Measurements from ENCODE around the gene LIPH.
A peak's percentile ranks its signal among the peaks of the same experiment; 100 is the strongest.

The LIPH gene

DNA sequence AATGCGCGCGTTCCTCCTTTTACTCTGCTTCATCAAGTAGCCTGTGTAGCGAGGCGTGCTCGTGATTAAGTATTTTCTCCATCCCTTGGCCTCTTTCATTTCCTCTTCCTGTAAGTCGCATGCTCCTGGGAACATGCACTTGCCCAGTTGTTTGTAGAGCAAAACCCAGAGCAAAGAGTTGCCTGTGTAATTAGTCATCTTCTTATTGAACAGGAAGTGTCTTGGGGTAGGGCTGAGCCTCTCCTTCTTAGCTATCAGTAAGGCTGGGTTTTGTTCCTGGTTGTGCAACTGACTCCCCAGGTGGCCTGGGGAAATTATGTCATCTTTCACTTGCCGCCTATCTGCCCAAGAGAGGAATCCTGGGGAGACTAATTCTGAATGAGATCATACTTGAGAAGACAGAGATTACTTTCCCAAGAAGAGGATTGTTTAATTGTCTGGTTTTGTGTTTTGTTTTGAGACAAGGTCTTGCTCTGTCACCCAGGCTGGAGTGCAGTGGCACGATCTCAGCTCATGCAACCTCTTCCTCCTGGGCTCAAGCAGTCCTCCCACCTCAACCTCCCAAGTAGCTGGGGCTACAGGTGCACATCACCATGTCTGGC lies 14.9 kb downstream of the LIPH start:
- peak; percentile 96 for DNase-seq

DNA sequence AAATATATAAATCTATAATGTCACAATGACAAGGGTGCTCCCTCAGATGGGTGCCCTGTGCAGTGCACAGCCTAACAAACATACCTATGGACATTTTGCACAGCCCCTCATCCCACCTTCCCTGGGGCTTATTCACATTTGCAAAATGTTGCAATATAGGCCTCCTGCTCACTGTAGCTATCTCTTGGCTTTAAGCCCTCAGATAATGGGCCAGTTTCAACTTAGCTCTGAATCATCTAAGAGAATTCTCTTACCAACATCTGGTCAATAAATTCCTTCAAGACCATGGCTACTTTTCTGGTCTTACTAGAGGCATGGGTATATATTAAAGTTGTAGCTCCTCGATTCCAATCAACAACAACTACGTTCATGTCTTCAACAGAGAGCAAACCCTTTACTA lies 17.9 kb downstream of the LIPH start:
- DNase-seq, result peak; percentile 30

DNA sequence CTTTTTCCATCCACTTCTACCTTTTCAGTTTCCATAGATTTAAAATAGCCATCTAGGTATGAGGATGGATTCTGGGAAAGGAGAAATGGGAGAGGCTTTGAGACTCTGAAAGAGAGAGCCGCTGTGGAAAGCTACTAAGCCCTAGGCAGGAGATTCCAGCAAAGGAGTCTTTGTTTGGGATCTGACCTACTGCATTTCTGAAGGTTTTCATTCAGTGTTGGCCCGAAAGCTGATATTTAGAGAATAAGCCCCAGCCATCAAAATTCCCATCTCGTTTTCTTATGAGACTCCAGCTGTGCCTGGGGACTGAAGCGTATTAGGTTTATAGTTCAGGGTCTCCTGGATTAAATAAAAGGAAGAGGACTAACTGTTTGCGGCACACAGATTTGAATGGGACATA lies 19.5 kb downstream of the LIPH start:
- no peak for DNase-seq

DNA sequence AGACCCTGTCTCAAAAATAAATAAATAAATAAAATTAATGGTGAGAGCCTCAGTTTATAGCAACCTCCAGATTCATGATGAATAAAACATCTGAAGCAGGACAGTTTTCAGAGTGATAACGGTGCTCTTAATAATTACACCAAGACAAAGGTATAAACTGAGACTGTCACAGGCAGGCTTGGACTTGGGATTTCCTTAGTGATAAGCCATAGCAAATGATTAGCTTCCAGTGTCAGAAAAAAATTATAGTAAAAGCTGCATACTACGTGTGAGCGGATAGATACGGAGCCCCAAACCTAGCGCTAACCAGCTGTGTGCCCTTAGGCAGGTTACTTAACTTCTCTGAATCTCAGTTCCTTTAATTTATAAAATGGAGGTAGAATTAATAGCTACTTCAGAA lies 21.5 kb downstream of the LIPH start:
- DNase-seq, result no peak

DNA sequence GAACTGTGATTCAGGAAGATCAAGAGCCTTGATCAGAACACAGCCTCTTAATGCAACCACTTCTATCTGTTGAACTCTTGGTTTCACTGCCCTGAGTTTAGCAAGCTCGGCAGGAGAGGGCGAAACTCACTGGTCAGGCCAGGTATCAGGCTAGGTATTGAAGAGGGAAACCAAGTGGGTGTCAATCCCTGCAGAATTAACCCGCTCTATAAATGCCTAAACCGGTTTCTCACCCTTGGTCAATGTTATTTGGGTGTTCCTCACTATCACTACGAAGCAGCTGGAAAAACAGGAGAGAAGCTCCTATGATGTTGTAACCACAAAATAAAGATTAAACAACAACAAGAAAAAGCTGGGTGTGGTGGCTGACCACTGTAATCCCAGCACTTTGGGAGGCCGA lies 23.9 kb downstream of the LIPH start:
- DNase-seq, result no peak

DNA sequence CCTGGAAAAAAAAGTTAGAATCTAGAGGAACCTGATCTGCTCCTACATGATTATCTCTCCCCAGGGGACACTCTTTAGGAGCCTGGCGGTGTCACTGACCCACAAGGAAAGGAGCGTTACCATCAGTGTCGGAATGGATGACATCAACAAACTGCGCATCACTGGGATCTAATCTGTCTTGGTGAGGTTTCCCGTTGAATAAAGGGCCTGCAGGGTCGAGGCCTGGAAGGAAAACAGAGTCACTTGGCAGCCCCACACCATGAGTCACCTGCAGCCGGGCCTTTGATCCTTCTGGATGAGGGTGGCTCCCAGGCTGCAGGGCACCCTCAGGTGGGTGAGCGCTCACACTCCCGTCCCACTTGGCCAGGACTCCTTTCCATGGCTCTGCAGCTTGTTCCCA lies 25.0 kb downstream of the LIPH start:
- no peak for DNase-seq

DNA sequence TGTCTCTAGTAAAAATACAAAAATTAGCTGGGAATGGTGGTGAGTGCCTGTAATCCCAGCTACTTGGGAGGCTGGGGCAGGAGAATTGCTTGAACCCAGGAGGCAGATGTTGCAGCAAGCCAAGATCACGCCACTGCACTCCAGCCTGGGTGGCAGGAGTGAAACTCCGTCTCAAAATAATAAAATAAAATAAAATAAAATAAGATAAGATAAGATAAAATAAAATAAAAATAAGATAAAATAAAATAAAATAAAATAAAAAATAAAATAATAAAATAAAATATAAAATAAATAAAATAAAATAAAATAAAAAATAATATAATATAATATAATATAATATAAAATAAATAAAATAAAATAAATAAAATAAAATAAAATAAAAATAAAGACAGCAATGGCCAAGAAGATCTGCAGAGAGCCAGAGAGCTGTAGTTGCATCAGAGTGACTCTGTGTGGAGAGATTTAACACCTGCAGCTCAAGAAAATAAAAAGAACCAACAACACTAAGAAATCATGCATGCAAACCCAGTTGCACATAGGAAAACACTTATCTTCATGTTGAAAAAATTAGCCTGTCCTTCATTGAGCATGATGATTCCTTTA lies 25.9 kb downstream of the LIPH start:
- DNase-seq, result no peak

DNA sequence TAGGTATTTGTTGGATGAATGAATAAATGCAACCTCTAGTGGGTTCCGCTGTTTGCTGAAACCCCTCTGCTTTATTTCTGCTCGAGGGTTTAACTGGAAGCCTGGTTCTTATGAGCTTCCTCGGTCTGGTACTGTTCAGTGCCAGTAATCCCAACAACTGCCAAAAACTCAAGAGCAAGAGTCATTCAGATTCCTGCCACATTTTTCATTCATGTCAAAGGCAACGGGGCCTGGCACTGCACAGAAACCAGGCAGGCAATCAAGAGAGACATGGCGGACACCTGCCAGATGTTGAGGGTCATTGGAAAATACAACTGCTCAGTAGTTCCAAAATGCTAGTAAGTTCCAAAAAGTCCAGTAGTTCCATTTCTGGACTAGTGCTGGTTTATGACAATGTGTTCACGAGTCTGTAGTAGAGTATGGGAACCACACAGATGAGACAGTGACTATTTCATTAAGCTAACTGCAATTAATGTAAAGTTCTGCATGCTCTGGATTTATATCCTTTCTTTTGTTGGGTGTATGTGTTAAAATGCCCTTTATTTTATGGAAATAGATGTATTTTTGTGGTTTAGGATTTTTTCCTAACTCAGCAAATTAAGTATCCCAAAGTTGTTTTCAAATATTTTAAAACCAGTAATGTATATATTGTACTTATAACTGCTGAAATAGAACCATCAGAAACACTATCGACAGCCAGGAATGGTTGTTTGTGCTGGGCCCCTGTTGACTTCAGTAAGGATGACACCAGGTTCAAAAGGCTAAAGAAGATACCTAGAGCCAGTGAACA lies 30.8 kb downstream of the LIPH start:
- DNase-seq, result no peak

DNA sequence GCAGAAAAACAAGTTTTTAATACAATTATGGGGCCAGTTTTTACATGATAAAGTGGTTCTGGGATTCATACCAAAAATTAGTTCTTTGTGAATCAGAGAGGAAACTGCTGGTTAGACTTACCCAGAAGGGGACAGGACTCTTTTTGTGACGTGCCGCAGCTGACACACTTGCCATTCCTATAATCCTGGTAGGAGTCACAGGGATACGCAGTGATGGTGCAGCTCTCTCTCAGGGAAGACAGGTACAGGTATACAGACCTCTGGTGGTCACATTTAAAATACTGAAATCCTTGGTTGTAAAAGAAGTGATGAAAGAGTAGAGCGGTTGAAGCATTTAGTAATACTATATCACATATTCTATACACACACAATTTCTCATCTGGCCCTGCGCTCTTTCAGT lies 33.4 kb downstream of the LIPH start:
- DNase-seq, result no peak

DNA sequence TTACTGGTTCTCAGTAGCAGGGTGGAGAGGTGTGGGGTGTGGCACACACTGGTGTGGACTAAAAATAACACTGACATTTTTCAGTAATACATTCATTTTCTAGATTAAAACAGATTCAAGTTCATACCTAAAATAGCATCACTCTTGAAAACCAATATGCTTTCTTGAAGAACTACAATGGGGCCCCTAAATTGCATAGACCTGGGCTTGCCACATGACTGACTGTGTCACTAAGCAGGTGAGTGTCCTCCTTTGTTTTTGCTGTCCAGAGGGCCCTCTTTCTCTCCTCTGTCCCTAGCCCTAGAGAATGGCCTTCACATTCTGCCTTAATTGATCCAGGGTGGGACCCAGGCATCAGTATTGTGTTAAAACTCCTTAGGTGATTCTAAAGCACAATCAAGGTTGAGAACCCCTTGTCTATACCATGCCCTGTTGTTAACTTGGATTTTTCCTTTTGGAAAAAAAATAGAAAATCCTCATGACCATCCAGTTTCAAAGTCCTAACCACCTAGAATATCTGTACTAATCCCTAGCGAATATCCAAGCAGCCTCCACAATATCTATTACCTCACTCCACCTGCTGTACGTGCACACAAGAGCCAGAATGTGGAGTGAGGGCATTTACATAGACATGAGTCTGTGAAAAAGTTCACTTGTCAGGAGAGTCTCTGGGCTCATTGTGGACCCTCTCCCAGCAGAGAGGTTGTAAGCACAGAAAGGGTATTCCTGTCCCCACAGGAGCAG lies 34.8 kb downstream of the LIPH start:
- no peak for DNase-seq

DNA sequence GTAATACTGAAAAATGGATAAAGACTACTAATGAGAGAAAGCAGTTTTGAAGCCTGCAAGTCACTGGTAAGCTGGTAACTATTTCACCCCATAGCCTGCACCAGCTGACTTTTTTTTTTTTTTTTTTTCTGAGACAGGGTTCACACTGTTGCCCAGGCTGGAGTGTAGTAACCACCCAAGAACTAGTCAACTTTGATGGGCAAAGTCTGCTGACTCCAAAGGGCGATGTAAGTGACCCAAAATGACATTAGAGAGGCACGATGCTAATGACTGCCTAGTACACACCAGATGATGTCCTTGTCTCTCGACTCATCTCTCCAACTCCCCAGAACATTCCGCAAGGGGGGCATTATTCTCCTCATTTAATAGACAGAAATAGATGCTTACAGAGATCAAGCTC lies 40.7 kb downstream of the LIPH start:
- DNase-seq, result no peak

DNA sequence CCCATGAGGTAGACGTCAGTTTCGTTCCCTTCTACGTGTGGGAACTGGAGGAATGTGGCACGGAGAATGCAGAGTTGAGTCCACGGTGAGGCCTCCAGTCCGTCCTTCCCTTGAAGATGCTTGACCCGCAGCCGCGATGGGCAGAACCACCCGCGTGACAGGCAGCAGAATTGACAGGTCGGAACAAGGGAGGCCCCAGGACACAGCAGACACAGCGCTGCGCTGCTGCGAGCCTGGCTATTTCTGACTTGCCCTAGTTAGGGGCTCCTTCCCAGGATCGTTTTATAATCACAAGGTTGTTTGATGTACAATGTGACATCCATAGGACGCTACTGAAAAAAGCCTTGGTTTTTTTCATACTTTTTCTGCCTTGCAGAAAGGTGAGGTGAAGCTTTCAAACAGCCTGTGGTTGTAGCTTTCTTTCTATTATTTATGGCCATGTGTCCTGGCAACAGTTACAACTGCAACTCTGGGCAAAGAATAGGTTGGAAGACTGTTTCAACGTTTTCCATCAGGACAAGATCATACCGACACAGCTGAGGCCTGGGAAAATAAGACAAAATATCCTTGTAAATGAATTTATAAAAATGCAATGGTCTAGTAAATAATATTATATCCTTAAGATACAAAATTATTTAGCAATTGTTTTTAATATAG lies 43.9 kb downstream of the LIPH start:
- no peak for DNase-seq

DNA sequence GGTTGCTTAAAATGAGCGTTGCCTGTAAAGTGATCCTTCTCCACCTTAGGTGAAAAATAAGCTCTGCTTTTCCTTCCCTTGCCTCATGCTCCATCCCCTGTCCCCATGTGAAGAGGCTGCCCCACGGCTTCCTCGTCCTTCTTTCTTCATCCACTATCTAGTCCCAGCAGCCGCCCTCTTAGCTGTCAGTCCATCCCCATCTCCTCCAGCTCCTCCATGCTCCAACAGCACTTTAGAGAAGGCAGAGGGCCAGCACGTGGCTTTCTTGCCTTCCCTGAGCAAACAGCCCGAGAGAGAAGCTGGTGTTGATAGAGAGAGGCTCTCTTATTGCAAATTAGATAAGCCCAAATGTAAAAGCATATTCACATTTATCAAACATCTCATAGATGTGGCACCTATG lies 44.5 kb downstream of the LIPH start:
- DNase-seq, result no peak

DNA sequence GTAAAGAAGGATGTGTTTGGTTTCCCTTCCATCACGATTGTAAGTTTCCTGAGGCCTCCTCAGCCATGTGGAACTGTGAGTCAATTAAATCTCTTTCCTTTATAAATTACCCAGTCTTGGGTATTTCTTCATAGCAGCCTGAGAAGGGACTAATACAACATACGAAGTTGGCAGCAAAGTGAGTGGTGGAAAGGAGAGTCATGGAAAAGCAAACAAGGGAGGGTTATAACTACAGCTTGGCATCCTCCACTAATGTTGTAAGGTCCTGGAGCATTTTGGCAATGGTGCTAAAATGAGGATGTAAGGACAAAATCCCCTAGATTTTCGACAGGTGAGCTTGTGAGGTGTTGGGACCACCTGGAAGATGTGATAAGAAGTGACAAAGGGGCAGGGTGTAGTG lies 47.8 kb downstream of the LIPH start:
- DNase-seq, result no peak

DNA sequence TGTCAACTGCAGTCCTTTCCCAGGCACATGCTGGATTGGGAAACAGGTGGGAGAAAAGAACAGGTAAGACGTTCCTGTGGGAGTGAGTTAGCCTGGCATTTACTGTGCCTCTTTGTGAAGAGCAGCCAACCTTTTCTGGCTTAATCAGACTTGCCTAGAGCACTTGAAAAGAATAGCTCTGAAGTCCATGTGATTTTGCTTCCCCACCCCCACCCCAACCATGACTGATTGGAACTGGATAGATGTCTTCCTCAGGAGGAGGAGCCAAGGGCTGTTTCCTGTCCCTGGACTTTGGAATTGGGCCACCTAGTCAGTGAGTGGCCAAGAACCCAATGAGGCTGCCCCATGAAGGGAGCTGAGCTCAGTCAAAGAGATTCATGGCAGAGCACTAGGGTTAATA lies 48.9 kb downstream of the LIPH start:
- DNase-seq, result no peak

DNA sequence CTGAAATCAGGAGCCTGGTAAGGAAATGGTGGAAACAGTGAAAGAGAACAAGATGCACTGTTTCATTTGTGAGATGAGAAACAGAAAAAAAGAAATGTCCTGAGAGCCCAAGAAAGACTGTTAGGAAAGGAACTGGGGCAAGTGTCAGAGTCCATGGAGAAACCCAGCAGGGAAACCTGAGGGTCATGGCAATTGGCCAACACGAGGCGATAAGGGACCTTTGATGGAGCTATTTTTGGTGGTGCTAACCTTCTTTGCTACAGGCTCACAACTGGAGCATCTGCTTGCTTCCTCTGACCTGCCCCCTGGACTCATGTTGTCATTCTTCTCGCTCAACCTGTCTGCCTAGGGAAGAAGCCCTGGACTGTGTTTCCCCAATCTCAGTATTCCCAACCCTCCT lies 49.4 kb downstream of the LIPH start:
- no peak for DNase-seq

DNA sequence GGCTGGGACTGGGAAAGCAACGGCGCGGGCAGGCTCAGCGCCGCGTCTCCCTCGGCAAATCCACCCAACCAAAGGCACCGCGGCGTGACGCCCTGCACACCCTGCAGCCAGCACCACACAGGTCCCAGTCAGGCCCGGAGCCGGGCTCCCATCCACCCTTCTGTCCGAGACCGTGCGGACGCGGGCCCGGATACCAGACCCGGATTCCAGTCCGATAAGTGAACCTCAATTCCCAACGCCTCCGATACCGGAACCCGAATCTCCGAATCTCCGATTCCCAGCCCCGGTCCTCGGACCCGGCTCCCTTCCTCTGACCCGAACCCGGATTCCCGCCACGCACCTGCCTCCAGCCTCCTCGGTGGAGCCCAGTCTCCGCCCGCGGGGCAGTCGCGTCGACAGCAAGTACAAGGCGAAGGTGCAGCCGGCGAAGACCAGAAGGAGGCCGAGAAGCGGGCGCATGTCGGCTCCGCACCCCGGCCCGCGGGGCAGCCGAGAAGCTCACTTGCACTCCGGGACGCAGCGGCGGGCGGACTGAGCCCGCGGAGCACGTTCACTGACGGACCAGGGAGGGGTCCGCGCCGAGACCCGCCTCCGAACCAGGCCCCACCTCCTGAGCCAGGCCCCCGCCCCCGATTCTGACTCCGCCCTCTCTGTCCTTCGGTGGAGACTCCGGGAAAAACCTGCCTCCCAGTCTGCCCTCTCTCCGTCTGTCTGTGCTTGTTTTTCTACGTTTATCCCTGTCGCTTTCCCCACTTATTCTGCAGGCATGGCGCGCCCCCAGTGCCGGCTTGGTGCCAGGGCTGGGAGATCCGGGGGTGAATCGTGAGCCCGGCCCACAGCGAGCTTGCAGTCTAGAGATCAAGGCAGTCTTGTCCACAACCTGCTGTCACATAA lies 53.6 kb downstream of the LIPH start, which contains the start of gene TMEM41A:
TMEM41A (minus strand) TSS at position 533 of the 894 bp plus-strand sequence; CDS start at position 459, 74 bp downstream.
- peak; percentile 91 for DNase-seq

DNA sequence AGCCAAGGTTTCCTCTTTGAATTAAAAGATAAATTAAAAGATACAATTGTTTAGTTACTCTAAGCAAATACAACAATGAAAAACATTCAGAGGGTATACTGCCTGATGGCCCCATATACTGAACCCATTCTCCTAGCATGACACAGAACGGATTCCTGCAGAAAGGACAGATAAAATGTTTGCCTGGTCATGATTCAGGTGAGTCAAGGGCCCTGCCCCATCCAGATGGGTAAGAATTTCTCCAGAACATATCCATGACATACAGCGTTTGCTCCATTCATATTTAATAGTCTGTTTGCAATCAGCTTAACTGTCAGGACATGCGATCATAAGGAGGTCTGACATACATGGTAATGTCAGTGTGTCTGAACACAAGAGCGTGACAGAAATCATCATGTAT lies 62.1 kb downstream of the LIPH start:
- no peak for DNase-seq

DNA sequence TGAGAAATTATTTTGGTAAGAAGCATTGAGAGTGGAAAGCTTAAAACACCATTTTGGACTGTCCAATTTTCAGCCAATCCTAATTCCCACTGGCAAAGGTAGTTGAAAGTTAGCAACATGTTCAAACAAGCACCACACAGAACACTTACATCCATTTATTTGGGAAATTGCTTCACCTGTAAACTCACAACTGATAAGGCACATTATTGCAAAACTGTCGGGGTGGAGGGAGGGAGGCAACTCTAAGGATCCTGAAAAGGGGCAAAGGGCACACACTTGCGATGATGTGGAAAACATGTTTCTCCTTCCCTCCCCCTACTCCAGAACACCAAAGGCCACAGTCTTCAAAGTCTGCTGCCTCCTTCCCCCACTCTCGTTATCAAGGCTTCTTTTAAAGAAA lies 62.9 kb downstream of the LIPH start:
- no peak for DNase-seq

DNA sequence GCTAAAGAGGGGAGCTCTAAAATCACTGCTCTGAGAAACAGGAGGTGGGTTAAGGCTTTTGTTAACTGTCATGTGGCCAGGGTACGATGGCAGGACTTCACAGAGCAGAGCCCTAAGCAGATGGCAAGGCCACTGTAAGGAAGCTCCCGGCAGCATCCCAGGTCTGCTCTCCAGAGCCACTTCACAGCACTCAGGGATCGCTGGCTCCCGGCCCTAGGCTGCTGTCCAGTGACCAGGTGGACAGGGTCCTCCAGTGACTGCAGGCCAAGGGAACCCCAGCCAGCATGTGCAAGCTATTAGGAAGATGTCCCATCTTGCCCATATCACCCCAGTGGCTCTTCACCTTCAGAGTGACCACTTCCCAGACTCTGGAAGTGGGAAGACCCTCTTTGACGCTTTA lies 63.9 kb downstream of the LIPH start:
- no peak for DNase-seq

DNA sequence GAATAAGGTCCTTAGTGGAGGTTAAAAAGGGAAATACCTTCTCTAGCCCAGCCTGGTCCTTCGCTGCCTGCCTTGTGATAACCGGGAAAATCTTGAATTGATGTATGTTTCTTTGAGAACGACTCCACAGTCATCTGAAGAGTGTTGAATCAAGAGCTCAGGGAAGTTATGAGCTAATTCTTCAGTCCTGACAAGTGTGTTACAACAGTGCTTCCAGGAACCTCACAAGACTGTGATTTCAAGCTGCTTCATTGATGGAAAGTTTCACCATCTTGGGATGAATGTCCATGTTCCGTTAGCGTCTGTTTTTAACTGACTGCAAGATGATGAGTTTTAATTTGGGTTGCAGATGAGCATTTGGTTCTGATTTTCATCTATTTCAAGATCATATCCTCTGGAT lies 66.0 kb downstream of the LIPH start:
- DNase-seq, result no peak

DNA sequence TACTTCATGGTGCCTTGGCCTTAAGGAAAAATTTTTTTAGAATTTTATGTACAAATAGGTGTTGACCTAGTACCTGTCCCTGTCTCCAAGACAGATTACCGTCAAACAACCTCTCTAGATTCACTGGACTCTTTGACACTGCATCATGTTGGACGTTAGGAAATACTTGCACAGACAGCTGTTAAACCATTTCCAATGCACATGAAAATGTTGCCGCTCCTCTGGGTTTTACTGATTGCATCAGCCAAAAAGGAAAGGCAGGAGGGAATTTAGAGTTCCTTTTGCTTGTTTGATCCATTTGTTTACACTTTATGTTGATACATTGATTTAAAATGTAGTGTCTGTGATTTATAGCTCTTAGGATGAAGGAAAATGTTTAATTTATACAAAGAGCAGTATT lies 68.1 kb downstream of the LIPH start:
- DNase-seq, result no peak
